ENCODE measurements around the gene RAP1A. TPM values are rescaled to one million over a fixed set of nuclear protein-coding genes. Genes with fewer than 3 reads are reported as not detected.
A peak's percentile ranks its signal among the peaks of the same experiment; 100 is the strongest.
"Not testable (repeated sequence)": the region's sequence is repeated elsewhere in the genome, so short reads cannot be mapped to it uniquely, and the experiment has no call there.

Gene RAP1A
- polyA plus RNA-seq, 4 donors: 73.9 to 92.6 (median 86.1) TPM

DNA sequence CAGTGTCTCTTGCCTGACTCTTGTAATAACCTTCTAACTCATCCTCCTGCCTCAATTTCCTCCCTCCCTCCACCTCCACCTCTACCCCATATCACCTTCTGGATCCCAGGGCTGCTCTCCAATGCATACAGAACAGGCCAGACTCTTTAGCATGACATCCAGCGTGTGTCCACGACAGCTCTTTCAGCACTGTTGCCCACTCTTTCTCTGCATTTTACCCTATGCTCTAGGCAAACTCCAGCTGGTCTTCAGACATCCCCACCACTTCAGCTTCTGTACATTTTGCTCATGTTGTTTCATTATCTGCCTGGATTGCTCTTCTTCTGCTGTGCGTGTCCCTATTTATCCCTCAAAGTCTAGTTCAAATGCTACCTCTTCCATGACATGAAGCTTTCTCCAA lies 114.8 kb downstream of the RAP1A start:
- DNase-seq (ENCODE audit: low read depth in 4 of 4, low spot score in 3 of 4): no peak

DNA sequence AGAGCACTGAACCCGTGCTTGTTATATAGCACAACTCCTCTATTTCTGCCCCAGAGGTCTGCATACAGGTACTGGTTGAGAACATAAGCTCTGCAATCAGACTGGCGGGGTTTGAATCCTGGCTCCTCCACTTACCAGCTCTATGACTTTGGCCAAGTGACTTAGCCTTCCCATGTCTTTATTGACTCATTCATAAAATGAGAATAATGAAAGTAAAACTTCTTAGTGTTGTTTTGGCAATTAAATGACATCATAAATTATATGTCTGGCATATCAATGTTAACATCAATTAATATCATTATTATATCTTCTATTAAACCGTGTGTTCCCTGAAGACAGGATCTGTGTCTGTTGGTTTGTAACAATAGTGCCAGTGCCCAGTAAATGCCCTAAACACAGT lies 115.3 kb downstream of the RAP1A start:
- DNase-seq (ENCODE audit: low read depth in 4 of 4, low spot score in 3 of 4): no peak

DNA sequence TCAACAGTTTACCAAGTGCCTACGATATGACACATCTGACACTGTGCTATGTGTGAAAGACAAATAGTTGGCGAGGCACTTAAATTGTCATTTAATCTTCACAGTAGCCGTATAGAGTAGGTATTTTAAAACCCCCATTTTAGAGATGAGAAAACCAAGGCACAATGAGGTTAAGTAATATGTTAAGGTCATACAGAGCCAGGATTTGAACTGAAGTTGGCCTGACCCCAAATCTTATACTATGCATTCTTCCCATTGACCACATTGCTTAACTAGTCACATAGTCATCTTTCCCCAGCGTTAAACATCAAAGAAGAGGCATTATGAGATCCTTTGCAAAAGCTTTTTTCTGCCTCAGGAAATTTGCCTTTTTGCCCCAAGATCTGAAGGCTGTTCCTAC lies 115.7 kb downstream of the RAP1A start:
- DNase-seq (ENCODE audit: low read depth in 4 of 4, low spot score in 3 of 4): no peak

DNA sequence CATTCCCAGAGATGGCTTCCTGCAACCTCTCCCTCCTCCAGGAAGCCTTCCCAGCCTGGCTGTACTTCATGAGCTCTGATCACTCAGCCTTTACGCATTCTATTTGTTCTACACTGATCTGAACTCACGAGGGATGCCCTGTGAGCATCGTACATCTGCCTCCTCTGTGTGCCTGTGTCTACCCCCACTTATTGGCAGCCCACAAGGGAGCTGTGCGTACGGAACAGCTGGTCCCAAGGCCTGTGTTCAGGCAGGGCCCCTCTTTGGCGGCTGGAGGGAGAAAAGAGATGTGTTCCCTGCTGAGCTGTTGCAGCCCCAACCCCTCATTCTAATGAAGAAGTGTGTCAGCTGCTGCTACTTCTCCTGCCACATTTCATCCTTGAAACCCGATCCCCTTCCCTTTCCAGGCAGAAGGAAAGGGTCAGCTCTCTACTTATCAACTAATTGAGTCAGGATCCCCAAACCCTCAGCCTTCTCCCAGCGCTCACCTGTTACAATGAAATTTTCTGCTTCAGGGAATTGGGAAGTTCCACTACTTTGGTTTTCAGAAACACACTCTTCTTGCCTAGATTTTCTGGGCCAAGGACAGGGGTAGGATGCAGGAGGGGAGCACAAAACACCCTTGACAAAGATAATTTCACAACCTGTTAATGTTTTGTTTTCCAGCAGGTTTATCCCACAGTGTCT lies 116.4 kb downstream of the RAP1A start:
- DNase-seq (ENCODE audit: low read depth in 4 of 4, low spot score in 3 of 4): peak in 1 of 4 donors; percentile 43

DNA sequence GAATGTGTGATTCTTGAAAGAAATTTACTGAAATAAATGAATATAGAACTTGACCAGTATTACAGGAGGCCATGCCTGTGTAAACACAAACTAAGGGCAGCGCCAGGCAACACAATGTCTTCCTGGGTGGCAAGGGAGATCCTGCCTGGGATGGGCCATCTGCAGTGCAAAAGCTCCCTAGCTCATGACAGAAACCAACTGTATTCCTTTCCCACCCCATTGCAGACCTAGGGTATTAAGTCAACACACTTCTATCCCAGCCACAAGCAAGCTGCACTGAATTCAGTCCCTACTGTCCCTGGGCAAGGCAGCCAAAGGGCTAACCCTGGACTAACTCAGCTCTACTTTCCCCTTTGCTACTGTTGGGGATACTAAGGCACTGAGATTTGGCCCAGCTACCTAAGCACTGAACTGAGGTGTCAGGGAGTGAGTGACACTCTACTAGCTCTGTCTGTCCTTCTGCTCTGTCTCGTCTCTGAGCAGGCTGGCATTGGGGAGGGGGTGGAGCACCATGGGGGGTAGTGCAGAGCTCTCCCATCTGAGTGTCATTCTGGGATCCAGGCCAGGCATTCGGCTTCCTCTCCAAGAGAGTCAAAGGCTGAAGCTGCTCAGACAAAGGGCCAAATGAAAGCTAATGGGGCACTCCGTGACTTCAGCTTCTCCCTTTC lies 117.1 kb downstream of the RAP1A start:
- DNase-seq (ENCODE audit: low read depth in 4 of 4, low spot score in 3 of 4): no peak

DNA sequence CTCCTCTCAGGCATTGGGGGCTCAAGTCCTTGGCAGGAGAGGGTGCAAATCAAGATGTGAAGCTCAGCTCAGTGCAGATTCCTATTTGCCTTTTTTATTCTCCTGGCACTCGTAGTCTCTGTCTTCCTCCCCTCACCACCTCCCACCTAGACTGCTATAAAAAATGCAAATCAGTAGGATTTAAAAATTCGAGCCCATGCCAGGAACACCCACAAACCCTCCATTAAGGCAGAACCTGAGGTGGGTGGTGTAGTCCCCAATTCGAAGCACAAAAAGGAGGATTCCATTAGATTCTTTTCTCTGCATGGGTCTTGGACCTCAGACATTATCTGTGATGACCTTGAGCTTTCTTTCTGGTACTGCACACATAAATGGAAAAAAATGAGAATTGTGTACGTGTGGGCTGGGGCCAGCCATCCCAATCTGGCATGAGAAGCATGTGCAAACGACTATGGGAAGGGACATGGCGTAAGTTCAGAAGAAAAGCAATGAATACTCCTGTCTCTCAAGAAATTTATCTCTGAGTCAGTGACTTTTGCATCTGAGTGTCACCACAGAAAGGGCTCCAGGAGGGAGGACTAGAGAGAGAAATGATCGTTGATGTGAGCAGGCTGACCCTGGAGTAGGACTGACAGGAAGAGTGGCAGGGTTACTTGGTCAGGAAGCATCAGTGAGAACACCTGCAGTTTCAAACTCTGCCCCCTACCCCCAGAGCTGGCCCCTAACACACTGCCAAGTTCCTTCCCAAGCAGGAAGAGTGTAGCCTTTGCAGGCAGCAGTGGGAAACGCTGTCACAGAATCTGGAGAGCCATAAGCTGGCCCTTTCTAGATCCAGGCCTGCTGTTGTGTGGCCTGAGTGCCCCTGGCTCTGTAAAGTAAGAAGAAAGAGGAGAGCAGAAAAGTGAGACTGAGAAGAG lies 117.9 kb downstream of the RAP1A start:
- no peak for DNase-seq (ENCODE audit: low read depth in 4 of 4, low spot score in 3 of 4)

DNA sequence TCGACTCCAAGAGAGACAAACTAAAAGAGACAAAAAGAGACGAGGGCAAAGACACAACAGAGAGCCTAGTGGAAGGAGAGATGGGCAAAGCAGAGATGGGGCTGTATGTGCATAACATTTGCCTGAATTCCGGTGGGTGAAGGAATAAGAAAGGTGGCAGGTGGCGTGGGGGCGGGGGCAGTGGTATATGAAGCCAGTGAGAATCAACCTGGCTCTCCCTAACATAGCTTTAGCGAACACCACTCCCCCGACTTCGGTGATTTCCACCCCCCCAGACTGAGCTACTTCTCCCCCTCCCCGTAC lies 118.5 kb downstream of the RAP1A start:
- DNase-seq (ENCODE audit: low read depth in 4 of 4, low spot score in 3 of 4): no peak

DNA sequence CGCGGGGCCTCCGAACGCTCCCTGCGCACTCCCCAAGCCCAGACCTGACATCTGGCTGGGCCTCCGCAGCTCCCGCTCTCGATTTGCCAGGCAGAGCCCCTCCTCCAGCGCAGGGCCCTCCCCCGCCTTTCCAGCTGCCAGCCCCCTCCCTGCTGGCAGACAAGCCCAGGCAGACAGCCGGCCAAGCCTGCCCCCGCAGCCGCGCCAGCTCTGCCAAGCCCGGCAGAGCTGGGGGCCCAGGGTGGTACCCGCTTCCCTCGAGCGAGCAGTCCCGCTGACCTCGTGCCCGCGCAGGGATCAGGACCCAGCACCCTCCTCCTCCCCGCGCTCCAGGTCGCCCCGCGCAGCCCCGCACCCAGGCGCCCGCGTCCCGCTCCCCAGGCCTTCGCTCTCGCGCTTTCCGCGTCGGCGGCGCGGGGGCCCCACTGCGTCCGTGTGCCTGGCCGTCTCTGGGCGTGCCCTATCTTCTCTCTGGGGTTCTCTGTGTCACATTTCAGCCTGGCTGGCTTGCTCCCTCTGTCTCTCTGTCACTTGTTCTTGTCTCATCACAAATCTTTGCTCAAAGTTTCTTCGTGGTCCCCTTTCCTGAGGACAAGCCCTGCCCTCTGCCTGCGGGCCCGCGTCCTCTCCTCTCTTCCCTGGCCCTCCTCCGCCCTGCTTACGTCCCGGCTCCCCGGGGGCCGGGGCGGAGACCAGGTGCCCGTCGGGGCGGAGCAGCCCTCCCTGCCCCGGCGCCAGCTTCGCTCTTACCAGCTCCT lies 119.0 kb downstream of the RAP1A start:
- peak in 2 of 4 donors; percentile 39 to 53 for DNase-seq (ENCODE audit: low read depth in 4 of 4, low spot score in 3 of 4)

DNA sequence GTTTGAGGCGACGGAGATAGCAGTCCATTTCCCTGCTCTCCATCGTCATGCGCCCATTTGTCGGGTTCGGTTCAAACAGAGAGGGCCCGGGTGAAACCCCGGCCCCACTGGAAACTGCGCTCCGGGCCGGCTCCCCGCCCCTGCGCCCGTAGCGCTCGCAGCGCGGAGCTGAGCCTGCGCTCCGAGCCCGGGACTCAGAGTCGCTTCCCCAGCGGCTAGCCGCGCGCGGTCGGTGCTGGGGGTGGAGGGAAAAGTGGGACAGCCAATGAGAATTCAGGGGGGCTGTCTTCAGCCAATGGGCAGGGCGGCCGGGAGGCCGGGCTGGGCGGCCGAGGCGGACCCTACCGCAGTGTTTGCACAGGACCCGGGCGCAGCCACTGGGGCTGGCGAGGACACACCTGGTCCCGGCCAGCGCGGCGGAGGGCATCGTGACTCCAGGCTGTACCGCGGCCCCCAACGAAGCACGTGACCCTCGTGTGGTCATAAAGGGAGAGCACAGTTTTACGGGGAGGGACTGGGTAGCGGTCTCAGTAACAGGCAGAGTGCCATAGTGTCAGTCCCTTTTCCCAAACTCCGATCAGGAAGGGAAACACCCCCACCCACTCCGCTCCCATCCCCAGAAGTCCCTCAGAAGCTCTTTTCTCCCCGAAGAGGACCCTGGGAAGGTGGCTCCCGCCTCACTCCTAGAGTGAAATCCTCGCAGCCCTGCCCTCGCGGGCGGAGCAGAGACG lies 119.8 kb downstream of the RAP1A start, which contains the start of gene INKA2:
Gene INKA2 (minus strand): TSS at position 202 of the 731 bp plus-strand sequence. CDS start 153 bp downstream, at position 49.
- peak in 2 of 4 donors; percentile 62 to 68 for DNase-seq (ENCODE audit: low read depth in 4 of 4, low spot score in 3 of 4)

DNA sequence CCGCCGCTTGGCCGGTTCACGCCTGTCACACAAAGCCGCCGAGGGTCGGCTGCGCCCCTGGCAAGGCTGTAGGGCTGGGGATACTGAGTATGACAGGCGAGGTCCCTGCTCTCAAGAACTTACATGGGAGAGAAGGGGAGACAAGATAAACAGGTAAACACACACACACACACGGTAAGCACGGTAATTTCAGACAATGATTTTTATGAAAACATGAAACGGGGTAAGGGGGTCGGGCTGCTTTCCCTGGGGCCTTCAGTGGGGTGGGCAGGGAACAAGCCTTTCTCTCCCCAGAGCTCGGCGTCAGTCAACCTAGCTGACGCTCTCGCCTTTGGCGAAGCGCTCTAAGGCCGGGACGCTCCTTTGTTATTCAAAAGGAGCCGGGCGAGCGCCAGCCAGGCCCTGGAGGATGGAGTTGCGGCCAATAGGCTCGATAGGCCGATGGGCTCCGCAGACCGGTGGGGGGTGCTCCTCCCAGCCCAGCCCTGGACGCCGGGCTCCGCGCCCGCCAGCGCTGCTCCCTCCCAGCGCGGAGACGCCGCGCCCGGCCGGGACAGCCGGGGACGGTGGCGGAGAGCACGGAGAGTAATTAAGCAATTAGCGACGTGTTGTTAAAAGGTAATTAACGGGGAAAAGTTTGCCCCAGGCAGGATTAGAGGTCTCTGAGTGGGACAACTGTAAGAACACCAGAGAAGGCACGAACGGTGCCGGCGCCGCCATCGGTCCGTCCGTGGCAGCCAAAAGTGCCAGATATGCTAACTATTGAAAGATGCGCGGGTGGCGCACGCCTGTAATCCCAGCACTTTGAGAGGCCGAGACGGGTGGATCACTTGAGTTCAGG lies 120.6 kb downstream of the RAP1A start:
- DNase-seq (ENCODE audit: low read depth in 4 of 4, low spot score in 3 of 4): peak in 1 of 4 donors; percentile 39

DNA sequence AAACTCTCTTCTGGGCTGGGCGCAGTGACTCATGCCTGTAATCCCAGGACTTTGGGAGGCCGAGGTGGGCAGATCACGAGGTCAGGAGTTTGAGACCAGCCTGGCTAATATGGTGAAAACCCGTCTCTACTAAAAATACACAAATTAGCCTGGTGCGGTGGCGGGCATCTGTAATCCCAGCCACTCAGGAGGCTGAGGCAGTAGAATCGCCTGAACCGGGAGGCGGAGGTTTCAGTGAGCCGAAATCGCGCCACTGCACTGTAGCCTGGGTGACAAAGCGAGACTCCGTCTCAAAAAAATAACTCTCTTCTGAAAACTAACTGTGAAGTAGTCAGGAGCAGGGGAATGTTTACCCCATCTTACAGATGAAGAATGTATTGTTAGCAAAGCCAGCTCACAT lies 122.7 kb downstream of the RAP1A start:
- DNase-seq (ENCODE audit: low read depth in 4 of 4, low spot score in 3 of 4): not testable (repeated sequence)

DNA sequence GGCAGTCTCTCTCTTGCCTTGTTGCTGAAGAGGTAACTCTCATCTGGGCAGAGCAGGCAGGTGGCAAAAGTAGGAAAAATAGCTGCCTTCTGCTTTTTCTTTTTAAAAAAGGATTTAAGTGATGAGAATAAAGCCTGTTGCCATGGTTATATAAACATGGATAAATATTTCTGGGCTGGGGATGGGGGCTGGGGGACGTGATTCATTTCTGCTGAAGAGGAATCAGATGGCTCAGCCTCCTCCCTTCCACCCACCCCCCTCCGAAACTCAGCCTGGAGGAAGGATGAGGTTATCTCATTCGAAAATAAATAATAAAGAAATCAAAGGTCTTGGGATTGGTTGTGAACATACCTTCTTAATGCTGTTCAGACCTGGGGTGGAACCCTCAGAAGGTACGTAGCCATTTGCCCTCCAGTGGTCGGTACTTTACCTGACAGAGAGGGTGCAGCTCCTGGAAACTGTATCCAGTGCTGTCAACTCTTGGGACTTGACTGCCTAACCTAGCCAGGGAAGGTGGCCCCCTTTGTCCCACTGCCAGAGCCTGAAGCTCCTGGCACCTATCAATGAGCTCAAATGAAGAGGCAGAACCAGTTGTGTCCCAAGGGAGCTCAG lies 123.5 kb downstream of the RAP1A start:
- DNase-seq (ENCODE audit: low read depth in 4 of 4, low spot score in 3 of 4): no peak

DNA sequence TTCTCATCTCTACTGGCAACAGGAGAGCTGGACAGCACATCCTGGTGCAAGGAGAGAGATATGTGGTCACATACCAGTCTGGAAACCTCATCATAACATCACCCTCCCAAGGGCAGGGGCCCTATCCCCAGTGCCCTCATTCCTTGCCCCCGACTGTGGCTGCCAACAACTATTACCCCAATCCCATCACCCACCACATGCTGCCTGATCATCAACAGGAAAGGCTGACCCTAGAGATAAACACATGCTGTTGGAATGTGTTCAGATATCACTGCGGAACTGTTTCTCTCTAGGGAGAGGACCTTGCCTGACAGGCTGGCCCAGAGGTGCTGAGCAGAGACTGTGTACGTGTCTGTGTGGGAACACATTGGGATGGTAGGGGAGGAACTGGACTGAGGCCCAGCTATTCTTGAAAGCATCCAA lies 124.1 kb downstream of the RAP1A start:
- no peak for DNase-seq (ENCODE audit: low read depth in 4 of 4, low spot score in 3 of 4)

DNA sequence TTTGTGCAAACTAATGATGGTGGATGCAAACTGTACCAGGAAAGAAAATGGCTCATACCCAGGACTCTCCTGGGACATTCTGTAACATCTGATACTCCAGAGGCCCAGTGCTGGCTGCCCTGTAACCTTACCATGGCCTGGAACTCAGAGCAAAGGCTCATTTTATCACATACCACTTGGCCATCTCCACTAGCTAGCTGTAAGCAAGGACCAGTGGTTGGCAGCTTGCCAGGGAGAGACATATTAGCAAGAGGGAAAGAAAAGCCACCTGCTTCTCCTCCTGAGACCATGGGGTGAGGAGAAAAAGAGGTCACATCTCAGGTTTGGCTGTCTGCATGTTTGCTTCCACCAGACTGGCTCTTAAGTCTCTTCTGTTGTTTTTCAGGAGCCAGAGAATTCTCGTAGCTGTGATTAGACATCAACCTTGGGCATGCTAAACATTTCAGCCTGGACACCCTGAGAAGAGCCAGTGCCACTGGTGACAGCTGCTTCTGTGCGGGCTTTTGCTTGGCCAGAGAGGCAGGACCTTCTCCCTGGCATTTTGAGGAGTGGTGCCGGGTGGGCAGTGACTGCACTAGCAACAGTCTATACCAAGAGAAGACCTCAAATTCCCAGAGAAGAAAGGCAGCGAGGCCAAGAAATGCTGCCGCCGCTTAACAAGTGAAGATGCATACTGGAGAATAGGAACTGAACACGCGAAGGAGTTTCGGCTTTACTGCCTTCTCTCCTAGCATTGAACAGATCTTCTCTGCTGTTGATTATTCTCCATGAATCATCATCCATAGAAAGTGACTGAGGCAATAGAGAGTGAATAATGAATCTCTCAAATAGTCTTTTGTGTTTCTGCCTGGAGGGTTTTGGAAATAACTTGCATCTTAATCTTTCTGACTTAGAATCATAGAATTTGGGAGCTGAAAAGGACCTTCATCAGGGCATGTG lies 126.4 kb downstream of the RAP1A start:
- no peak for DNase-seq (ENCODE audit: low read depth in 4 of 4, low spot score in 3 of 4)

DNA sequence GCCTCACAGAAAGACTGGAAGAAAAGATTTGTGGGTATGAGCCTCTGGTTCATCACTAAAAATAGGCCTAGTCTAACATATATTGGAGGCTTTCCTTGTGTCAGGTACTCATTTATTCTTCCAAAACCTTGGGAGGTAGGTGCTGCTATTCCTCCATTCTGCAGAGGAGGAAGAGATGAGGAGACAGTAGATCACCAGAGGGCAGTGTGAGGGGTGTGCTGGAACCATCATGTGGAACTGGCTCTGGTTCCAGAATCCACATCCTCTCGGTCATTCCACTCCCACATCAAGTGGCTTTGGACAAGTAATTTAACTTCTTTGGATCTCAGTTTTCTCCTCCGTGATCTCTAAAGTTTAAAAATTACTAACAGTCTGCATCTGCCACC lies 127.0 kb downstream of the RAP1A start:
- no peak for DNase-seq (ENCODE audit: low read depth in 4 of 4, low spot score in 3 of 4)

DNA sequence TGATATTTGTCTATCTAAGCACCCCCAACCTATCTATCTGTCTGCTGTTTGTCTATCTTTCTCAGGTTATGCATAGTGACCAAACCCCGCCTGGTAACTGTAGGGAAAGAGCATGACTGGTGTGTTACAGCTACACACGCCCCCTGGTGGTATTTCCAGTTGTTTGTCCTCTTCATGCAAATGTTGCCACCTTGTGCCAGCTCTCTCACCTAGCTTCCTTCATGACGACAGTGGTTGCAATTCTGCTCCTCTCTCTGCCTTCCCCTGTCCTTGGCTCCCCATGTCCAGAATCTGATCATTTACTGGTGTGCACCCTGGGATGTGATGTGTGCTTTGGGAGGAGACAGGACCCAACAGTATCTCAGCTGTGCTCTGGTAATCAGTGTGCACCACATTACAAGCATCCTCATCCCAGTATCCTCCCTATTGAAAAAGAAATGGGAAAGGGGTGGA lies 127.7 kb downstream of the RAP1A start:
- DNase-seq (ENCODE audit: low read depth in 4 of 4, low spot score in 3 of 4): no peak

DNA sequence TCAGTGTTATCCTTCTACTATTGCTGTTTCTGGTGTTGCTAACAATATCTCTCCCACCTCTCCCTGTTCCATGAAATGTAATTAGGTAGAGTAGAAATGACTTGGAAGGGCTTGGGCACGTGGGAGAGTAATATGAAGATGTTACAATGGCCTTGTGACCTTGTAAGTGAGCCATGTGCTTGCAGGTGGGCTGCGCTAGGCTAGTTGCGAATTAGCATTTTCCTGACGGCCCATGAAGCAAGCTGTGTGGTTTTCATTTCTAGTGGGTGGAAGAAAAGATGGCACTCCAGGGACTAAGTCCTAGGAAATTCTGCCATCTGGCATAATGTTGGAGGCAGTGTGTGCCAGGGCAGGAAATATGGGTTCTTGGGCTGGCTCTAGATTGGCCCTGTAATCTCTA lies 128.4 kb downstream of the RAP1A start:
- DNase-seq (ENCODE audit: low read depth in 4 of 4, low spot score in 3 of 4): no peak
